Common myeloid progenitor, CD34-positive (primary cell): ENCODE measurements around the gene PRKCE.

Experiments
- CTCF ChIA-PET: fragments of 350-600 bp; sonication (Branson Sonifier 250); formaldehyde crosslinking; loops from one replicate; lab custom pipeline; 2021; ENCODE audit warnings: antibody characterized with exemption; lab: Charles Lee
- POLR2A ChIA-PET: fragments of 350-600 bp; sonication (Branson Sonifier 250); formaldehyde crosslinking; loops from one replicate; lab custom pipeline; 2021; ENCODE audit warnings: antibody characterized with exemption; lab: Charles Lee
- DNase-seq, 3 donors: peaks; one replicate each; pipeline versions ENCODE4 v3.0.0 to v3.0.0-alpha.2; 2013
- H3K27ac ChIP-seq, 2 experiments: 1 replicate in 1 of 2; 2 replicates in 1 of 2; pipeline ENCODE4 v1.7.0; 2013; ENCODE audit warnings: inconsistent platforms in 2 of 2, low read length in 2 of 2, mild to moderate bottlenecking in 2 of 2, low read depth in 1 of 2, moderate library complexity in 1 of 2; ENCODE audit not compliant: severe bottlenecking in 2 of 2, insufficient read depth in 1 of 2, poor library complexity in 1 of 2
- H3K27me3 ChIP-seq, 5 experiments: replicated peaks in 2 of 5; 1 replicate in 3 of 5; 2 replicates in 2 of 5; pipeline versions ENCODE4 v1.6.1 to v1.7.0; 2013; ENCODE audit warnings: low read length in 4 of 5, mild to moderate bottlenecking in 2 of 5, moderate library complexity in 2 of 5, inconsistent platforms in 1 of 5; ENCODE audit not compliant: insufficient read depth in 5 of 5, control insufficient read depth in 4 of 5
- H3K36me3 ChIP-seq, 4 experiments: 1 replicate in 2 of 4; 2 replicates in 2 of 4; pipeline versions ENCODE4 v1.6.1 to v1.7.0; 2013; ENCODE audit warnings: low read length in 3 of 4, control low read depth in 1 of 4, mild to moderate bottlenecking in 1 of 4; ENCODE audit not compliant: control insufficient read depth in 4 of 4, insufficient read depth in 4 of 4
- H3K4me1 ChIP-seq, 4 experiments: 1 replicate in 3 of 4; 2 replicates in 1 of 4; pipeline versions ENCODE4 v1.6.1 to v1.7.1; 2013; ENCODE audit warnings: low read length in 3 of 4, mild to moderate bottlenecking in 3 of 4, control low read depth in 1 of 4, inconsistent platforms in 1 of 4, moderate library complexity in 1 of 4; ENCODE audit not compliant: control insufficient read depth in 4 of 4, insufficient read depth in 4 of 4; ENCODE audit errors: control extremely low read depth in 1 of 4
- H3K4me3 ChIP-seq, 7 experiments: 1 replicate in 4 of 7; 2 replicates in 3 of 7; pipeline versions ENCODE4 v1.5.1 to v1.7.0; 2013; ENCODE audit warnings: mild to moderate bottlenecking in 7 of 7, low read length in 6 of 7, moderate library complexity in 6 of 7, inconsistent platforms in 2 of 7, low read depth in 2 of 7, control low read depth in 1 of 7; ENCODE audit not compliant: insufficient read depth in 4 of 7, control insufficient read depth in 1 of 7; ENCODE audit errors: extremely low read depth in 1 of 7
- H3K9me3 ChIP-seq, 5 experiments: 1 replicate in 4 of 5; 2 replicates in 1 of 5; pipeline versions ENCODE4 v1.6.1 to v1.7.1; 2013; ENCODE audit warnings: low read length in 4 of 5, mild to moderate bottlenecking in 2 of 5, inconsistent platforms in 1 of 5, low read depth in 1 of 5, moderate library complexity in 1 of 5; ENCODE audit not compliant: control insufficient read depth in 4 of 5, insufficient read depth in 2 of 5; ENCODE audit errors: control extremely low read depth in 1 of 5
- WGBS: methylation state at CpG from one replicate; pipeline ENCODE4 v1.1.5; 2013; ENCODE audit not compliant: insufficient coverage; 5-methylcytosine and 5-hydroxymethylcytosine counted together

Gene PRKCE

DNA sequence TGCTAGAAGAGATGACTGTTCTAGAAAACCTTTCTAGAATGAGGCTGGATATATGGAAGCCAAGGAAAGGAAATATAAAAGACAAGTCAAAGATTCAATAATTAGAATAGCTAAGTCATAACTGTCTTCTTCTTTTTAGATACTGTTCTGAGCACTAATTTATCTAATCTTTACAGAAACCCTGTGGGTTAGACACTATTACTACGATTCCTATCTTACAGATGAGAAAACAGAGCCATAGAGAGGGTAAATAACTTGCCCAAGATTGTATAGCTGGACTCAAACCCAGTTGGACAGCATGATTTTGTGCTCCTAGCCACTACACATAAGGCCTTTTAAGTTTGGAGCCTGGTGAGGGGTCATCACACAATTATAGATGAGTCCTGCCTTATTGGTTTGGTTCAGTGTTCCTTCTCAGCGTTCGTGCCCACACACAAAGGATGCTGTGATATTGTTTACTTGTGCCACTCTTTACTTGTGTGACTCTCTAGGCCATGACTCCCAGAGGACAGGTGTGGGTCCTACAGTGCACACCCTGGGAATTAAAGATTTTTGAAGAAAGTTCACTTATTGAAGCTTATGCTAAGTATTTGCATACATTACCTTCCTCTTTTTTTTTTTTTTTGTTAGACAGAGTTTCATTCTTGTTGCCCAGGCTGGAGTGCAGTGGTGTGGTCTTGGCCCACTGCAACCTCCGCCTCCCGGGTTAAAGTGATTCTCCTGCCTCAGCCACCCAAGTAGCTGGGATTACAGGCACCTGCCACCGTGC is 153.7 kb downstream of the PRKCE start:
- Histone ChIP-seq H3K36me3 (no peaks in the 10 kb centered on the region), H3K4me1 (peaks cover 0 to 7% (median 1%) of the 10 kb centered on the region in 4 experiments), H3K27ac (no peak overlapping the region), H3K4me3 (no peak overlapping the region), H3K9me3 (no peaks in the 10 kb centered on the region), H3K27me3 (no peaks in the 10 kb centered on the region)
- ChIA-PET CTCF (interaction anchor here (0.7 to 2.1 kb wide), 7 partner anchors 7 to 143 kb away, joined by 3 to 6 read pairs (median 3); no protein-coding TSS in a partner anchor), POLR2A (interaction anchor here (1.1 kb wide), 1 partner anchor 10 kb away, joined by 3 read pairs; no protein-coding TSS in a partner anchor)
- WGBS = 93% methylated on average over 6 of the region's 6 CpGs
- DNase-seq = peak in 1 of 3 donors; percentile 14

DNA sequence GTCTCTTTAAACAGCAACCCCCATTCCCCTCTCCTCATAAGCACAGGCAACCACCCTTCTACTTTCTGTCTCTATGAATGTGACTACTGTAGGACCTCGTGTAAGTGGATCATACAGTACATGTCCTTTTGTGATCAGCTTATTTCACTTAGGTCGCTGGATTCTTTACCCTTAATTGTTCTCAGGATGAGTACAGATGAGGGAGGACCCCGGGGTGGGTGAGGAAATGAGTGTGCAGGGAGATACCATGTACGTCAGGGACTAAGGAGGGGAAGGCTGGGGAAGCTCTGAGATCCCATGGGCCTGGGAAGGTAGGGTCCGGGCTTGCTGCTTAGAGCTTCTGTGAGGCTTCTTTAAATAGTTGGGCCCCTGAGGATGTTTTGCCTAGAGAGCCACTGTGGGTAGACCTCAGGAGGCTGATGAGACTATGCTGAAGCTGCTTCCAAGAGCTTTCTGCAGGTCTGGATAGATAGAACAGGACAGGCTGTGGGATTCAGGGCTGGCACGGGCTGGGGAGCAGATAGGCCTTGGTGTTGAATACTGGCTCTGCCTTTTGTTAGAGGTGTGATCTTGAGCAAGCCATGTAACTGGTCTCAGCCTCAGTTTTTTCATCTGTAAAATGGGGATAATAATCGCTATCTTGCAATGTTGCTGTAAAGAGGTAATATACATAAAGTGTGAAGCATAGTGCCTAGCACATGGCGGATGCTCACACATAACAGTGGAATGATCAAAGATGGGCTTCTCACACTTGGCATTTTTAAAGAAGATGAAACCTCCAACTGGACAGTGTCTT is 155.3 kb downstream of the PRKCE start:
- DNase-seq = no peak
- WGBS = 92% methylated on average over 5 of the region's 8 CpGs
- POLR2A ChIA-PET = no interaction called here
- H3K27me3 ChIP-seq = no peaks in the 10 kb centered on the region
- no peak overlapping the region for H3K27ac ChIP-seq
- H3K36me3 ChIP-seq = no peaks in the 10 kb centered on the region
- H3K9me3 ChIP-seq = no peaks in the 10 kb centered on the region
- no peak overlapping the region for H3K4me3 ChIP-seq
- CTCF ChIA-PET = interaction anchor here (1.3 to 2.1 kb wide), 3 partner anchors 9 to 22 kb away, joined by 3 to 5 read pairs (median 5); no protein-coding TSS in a partner anchor
- H3K4me1 ChIP-seq = peaks cover 0 to 7% (median 1%) of the 10 kb centered on the region in 4 experiments

DNA sequence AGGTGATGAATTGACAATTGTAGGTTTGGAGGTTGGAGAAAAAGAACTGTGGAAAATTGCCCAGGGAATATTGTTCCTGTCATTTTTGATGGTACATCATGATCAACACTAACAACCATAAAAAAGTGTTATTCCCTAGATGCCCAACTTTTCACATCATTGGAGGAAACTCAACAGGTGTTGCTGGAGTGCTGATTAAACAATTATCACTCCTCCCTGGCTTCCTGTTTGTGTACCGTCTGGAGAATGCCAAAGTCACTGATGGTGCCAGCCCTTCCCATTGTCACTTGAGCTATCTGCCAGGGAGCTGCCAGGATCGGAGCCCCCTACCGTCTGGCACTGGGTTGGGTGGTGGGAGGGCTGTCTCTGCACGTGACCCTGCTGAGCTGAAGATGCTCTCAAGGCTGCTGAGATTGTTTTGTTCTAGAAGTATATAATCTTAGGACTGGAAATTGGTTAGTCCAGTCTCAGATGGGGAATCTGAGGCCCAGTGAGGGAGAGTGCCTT is 156.9 kb downstream of the PRKCE start:
- Histone ChIP-seq H3K4me1 (peaks cover 0 to 7% (median 1%) of the 10 kb centered on the region in 4 experiments), H3K27me3 (no peaks in the 10 kb centered on the region), H3K27ac (no peak overlapping the region), H3K36me3 (no peaks in the 10 kb centered on the region), H3K9me3 (no peaks in the 10 kb centered on the region), H3K4me3 (no peak overlapping the region)
- CTCF ChIA-PET = interaction anchor here (1.7 kb wide), 1 partner anchor 8 kb away, joined by 5 read pairs; no protein-coding TSS in a partner anchor
- POLR2A ChIA-PET = no interaction called here
- no peak for DNase-seq
- 94% methylated on average over 2 of the region's 4 CpGs for WGBS

DNA sequence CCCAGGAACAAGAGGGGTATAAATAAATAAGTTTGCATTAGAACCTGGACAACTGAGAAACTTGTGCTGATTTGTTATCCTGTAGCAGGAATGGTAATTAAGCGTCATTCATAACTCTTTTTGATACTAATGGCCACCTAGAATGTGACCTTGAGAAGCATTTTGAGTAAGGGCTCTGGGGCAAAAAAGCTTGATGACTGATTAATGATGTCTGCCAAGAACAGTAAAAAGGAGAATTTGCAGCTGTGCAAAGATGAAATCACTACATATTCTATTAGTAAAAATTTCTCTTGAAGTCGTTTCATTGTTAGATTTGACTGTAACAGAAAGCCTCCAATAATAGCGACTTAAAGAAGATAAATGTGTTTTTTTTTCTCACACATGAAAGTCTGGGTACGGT is 157.7 kb downstream of the PRKCE start:
- ChIA-PET POLR2A (no interaction called here), CTCF (no interaction called here)
- no peak overlapping the region for H3K4me3 ChIP-seq
- H3K9me3 ChIP-seq = no peaks in the 10 kb centered on the region
- H3K27me3 ChIP-seq = no peaks in the 10 kb centered on the region
- WGBS = 98% methylated on average over 4 of the region's 4 CpGs
- peaks cover 0 to 4% (median 1%) of the 10 kb centered on the region in 4 experiments for H3K4me1 ChIP-seq
- no peaks in the 10 kb centered on the region for H3K36me3 ChIP-seq
- DNase-seq = no peak
- H3K27ac ChIP-seq = no peak overlapping the region

- Histone ChIP-seq H3K9me3 (no peaks in the 10 kb centered on the region), H3K4me1 (no peaks in the 10 kb centered on the region), H3K36me3 (no peaks in the 10 kb centered on the region), H3K4me3 (no peak overlapping the region), H3K27ac (no peak overlapping the region), H3K27me3 (no peaks in the 10 kb centered on the region)
- DNase-seq = no peak
- ChIA-PET CTCF (interaction anchor here (0.6 to 1.8 kb wide), 3 partner anchors 17 to 95 kb away, joined by 3 to 4 read pairs (median 3); no protein-coding TSS in a partner anchor), POLR2A (no interaction called here)
- 97% methylated on average over 3 of the region's 3 CpGs for WGBS
Observed at GRCh38 chr2:45812011-45812500, 160.6 kb downstream of the PRKCE start.

DNA sequence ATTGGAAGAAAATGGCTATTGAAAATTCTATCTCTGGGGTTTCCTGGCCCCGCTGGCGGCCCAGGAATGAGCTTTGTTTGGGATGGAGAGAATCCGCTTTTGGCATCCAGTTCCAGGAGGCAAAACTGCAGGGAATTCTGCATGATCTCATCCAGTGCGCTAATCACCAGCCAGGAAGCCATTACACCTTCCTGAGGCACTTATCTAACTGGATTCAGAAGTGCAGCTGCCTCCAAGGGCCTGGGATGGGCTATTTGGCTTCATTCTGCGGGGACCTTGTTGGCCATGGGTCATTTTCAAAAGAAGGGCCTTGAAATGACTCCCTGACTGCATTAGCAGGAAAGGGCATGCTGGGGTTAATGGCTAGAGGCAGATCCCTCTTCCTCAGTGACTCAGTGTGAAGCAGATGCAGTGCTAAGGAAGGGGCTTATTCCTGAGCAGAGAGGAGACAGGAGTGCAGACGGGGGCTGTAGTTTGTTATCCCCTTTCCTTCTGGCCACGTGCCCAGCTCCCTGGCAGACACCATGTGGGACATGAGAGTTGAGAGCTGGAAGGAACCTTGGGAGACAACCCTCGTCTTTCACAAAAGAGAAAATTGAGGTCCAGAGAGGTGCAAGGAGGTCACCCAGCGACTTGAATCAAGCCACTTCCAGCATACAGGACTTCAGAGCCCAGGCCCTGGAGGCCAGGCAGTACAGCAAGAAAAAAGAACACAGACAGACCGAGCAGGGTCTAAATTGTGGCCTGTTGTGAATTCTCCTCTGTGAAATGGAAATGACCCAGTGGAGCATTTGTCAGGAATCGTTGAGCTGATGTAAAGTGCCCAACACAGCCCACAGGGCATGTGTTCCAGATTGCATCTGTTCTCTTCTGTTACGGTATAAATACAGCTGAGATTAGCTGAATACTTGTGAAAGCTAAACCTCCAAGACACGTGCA is 161.8 kb downstream of the PRKCE start:
- CTCF ChIA-PET = interaction anchor here (0.6 to 1.8 kb wide), 5 partner anchors 8 to 124 kb away, joined by 3 to 6 read pairs (median 3); no protein-coding TSS in a partner anchor
- POLR2A ChIA-PET = no interaction called here
- H3K4me1 ChIP-seq = no peaks in the 10 kb centered on the region
- no peaks in the 10 kb centered on the region for H3K27me3 ChIP-seq
- WGBS = 96% methylated on average over 11 of the region's 13 CpGs
- no peaks in the 10 kb centered on the region for H3K36me3 ChIP-seq
- H3K4me3 ChIP-seq = no peak overlapping the region
- H3K27ac ChIP-seq = no peak overlapping the region
- H3K9me3 ChIP-seq = no peaks in the 10 kb centered on the region
- no peak for DNase-seq
